Left kidney (tissue), 2 donors: ENCODE measurements around the gene JAKMIP1. TPM values are rescaled to one million over a fixed set of nuclear protein-coding genes. Genes with fewer than 3 reads are reported as not detected.
"Not testable (repeated sequence)": the region's sequence is repeated elsewhere in the genome, so short reads cannot be mapped to it uniquely, and the experiment has no call there.

Experiments used
- DNase-seq: peaks from one replicate; pipeline ENCODE4 v3.0.0-alpha.2; 2013
- polyA plus RNA-seq: library from polyadenylated mRNA; unstranded; fragments of 120-200 nt; gene quantifications from one replicate; pipeline ENCODE4 v1.2.1, GENCODE V29; 2013; ENCODE audit not compliant: insufficient read length

JAKMIP1 gene
- polyA plus RNA-seq, 1 donor: 0.08 TPM

DNA sequence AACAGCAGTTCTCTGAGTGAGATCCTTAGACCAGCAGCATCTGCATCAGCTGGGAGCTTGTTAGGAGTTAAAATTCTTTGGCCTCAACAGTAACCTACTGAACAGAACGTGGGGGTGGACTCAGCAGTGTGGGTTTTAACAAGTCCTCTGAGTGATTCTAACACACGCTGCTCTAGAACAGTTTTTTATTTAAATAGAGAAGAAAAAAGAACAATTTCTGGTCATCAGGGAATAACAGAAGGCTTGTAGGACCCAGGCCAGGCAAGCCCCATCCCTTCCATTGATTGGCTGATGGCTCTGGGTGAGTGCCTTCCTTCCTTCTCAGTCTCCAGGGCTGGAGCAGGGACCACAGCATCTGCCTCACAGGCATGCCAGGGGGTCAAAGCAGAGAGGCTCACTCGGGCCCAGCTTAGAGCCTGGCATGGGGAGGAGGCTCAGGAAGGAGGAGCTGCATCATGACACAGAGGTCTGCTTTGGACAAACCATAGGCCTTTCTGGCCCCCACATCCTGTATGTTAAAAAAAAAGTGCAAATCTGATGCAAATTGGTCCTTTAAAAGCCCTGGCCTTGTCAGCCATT lies 56.7 kb downstream of the JAKMIP1 start:
- no peak for DNase-seq

DNA sequence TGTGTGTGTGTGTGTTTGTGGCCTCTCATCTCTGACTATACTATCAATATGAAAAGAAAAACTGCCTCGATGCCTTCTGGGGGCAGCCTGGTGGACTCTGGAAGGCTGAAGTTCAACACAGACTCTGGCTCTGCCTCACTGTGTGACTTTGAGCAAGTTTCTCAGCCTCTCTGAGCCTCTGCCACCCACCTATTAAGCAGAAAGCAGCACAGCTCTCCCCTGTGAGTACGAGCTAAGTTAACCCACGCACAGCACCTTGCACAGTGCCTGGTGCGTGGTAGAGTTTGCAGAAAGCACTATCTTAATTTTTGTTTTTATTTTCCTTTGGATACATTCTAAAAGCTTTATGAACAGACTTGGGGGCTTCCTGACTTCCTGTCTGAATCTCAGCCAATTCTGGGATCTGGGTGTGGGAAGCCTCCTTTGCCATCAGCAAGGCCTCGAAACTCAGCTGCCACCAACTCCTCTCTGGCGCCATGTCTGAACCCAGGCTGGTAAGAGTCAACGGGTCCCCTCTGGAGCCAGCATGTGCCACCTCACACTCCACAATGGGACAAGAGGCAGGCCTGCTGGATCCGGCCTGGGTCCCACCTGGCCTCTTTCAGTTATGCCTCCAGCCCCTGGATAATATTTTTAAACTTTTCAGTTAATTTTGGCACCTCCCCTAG lies 57.3 kb downstream of the JAKMIP1 start:
- no peak for DNase-seq

DNA sequence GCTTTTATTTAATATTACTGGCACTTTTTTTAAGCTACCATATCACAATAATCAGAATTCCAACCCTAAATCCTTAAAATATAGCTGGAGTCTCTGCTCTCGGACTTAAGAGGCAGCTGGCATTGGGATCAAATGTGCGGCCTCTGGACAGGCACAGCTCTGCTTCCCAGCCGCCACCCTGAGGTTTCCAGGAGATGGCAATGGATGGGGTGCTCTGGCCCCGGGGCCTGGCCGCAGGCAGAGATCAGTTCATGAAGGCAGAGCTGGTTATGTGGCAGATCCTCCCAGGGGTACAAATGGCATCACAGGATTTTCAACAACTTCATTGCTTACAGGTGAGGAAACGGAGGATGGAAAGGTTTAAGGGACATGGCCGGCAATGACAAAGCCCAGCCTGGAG lies 57.8 kb downstream of the JAKMIP1 start:
- DNase-seq: no peak

DNA sequence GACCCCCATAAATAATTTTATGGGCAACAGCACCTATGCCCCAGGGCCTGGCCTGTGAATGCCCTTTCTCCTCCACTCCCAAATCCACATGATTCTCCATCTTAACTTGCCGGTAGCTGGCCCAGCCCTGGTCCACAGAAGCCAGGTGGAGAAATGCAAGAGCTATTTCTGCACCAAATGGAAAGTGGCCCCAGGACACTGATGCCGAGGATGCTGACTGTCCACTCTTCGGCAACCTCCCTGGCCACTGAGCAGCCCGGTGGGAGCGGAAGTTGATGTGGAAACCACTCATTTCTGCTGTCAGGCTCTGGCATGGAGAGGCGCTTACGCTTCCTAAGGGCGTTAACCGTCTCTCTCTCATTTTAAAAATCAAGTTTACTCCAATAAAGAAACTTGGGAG lies 58.8 kb downstream of the JAKMIP1 start:
- no peak for DNase-seq

DNA sequence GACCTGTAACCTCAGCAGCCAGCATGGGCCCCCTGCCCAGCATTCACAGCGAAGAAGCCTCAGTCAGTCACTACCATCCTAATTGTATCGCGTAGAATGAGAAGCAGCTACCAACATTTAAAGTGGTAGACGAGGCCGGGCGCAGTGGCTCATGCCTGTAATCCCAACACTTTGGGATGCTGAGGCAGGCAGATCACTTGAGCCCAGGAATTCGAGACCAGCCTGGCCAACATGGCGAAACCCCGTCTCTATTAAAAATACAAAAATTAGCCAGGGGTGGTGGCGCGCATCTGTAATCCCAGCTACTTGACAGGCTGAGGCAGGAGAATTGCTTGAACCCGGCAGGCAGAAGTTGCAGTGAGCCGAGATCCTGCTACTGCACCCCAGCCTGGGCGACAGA lies 59.3 kb downstream of the JAKMIP1 start:
- not testable (repeated sequence) for DNase-seq

DNA sequence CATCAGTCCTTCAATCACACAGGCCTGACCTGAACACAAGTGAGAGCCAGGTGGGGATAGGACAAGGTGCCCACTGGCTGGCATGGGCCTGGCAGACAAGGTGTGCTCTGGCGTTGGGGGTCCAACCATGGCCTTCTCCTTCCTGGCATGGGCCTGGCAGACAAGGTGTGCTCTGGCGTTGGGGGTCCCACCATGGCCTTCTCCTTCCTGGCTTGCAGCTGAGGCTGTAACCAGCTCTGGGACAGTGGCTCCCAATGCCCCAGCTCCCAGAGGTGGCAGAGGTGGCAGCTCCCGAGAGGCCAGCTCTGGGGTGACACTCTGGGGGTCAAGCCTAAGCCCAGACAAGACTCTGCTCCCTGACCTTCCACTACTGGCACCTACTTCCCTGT lies 62.6 kb downstream of the JAKMIP1 start:
- no peak for DNase-seq

DNA sequence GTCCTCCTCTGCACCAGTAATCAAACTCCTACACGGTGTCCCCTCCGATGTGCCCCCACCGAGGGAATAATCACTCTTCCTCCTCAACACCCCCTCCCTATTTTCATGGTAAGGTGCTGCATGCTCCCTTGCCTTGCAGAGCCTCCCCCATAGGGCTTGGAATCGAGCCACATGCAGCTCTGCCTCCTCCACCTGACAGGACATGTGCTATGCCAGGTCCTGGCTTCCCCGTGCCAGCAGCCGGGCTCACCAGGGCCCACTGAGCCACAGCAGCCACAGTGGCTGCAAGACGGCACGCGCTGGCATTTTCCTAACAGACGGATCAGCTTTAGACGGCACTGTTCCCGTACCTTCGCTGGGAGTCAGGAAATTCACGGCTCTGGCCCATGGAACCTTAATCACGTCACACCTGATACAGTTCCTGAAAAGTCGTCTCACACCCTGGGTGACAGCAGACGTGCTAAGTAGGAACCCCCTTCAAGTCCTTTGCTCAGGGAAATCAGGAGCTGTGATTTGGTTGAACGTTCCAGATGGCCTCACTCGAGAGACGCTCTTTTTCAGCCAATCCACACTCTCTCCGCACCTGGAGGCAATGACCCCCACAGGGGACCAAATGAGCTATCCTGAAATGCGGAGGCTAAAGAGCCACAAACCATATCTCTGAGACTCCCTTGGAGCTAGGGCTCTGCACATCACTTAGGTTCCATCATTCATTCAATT lies 63.2 kb downstream of the JAKMIP1 start:
- DNase-seq: no peak

DNA sequence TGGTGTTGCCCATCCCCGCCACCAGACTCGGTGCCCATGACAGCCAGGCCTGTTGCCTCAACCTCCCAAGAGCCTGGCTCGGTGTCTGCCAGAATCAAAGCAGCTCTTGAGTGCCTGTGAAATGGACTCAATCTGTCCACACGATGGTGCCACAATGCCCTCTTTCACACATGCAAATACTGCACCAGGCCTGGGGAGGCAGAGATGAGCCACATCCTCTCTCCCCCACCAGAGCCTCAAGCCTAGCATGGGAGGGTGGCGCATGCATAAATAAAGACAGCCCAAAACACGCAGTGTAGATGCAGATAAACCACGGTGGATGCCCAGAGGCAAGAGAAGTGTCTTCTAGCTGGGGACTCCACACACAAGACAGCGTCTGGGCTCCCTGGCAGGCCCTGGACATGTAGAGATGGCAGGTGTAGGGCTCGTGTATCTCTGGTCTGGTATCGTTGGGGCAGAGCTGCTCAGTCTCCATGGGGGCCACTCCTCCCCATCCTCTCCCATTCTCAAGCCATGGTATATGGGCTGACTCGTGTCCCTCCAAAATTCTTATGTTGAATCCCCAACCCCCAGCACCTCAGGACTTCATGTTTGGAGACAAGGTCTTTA lies 65.6 kb downstream of the JAKMIP1 start:
- DNase-seq: no peak

DNA sequence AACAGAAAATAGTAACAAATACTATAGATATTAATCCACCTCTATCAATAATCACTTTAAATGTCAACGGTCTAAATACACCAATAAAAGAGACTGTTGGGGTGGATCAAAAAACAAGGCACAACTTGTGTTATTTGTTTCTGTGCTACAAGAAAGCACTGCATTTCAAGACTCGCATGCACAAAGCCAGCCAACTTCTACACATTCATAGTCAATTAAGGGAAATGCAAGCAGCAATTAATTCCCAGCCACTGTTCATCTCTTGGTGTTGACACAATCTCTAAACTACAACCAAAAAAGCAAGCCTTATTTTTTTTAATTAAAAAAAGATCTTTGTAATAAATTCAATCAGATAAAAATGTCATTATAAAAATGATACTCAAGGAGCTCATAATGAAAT lies 67.6 kb downstream of the JAKMIP1 start:
- DNase-seq: no peak

DNA sequence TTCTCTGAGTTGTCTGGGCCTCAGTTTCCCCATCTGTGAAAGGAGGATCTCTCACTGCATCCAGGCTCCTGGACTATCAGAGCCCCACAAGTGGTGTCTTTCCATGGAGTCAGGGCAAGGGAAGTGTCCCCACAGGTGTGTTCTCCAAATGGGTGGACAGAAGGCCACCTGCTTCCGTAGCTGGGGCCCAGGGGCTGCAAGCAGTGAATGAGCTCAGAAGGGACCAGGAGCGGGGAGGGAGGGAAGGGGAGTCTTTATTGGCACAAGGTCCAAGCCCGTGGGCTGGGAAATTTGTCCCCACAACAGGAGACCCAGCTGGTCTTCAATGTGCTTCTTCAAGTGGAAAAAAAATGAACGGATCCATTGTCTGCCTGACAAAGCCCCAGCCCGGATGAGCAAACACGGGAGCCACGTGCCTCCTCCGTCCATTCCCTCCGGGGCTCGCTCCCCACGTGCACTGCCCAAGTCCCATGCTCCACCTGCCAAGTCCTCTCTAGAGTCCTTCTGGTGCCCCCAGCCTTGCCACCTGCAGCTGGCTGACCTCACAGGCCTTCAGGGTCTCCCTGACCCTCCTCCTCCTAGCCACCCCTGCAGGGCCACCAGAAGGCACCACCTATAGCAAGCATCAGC lies 72.0 kb downstream of the JAKMIP1 start:
- no peak for DNase-seq

DNA sequence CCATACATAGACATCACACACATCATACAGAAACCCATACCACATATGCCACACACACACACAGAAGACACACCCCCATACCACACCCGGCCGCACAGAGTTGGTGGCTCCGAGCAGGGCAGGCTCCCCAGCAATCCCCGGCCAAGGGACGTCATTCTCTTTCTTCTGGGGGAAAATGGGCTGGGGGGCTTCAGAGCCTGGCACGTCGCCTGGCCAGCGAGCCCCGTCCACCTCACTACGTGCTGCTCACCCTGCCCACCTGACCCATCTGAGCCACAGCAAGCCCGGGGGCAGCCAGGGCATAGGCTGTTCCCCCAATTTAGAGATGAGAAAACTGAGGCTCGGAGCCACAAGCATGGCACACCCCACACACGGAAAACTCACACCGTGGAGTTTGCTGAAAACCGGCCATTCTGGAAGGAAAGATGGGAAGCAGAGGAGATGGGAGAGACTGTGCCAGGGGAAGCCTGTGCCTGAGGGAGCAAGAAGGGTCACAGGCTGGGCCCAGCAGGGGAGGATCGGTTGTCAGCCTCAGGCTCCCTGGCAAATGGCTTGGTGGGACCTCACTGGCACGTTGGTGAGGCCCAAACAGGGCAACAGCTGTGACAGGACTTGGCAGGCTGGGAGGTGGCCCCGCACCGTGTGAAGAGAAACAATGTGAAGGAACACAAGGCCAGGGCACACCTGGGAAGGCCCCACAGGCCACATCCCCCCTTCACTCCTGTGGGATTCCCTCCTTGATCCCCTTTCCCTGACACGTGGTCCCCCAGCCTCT lies 73.2 kb downstream of the JAKMIP1 start:
- no peak for DNase-seq

DNA sequence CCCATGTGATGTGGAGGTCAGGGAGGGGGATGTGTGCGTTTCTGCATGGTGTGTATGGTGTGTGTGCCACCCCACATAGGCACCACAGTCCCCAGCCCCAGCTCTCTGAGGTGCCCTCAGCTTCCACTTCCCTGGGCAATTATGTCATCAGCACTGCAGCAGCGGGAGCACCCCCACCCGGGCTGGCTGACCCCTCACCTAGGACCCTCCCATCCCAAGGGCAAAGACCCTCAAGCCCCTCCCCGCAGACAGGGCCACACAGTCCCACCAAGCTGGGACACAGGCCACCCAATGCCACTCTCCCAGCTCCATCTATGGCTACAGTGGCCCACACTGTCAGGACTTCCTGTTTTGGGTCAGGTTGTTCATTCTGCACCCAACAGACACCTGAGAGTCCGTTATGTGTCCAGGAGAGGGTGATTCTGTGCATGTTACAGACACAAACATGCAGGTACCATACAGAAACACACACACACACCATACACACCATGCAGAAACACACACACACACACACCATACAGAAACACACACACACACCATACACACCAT lies 75.2 kb downstream of the JAKMIP1 start:
- no peak for DNase-seq

DNA sequence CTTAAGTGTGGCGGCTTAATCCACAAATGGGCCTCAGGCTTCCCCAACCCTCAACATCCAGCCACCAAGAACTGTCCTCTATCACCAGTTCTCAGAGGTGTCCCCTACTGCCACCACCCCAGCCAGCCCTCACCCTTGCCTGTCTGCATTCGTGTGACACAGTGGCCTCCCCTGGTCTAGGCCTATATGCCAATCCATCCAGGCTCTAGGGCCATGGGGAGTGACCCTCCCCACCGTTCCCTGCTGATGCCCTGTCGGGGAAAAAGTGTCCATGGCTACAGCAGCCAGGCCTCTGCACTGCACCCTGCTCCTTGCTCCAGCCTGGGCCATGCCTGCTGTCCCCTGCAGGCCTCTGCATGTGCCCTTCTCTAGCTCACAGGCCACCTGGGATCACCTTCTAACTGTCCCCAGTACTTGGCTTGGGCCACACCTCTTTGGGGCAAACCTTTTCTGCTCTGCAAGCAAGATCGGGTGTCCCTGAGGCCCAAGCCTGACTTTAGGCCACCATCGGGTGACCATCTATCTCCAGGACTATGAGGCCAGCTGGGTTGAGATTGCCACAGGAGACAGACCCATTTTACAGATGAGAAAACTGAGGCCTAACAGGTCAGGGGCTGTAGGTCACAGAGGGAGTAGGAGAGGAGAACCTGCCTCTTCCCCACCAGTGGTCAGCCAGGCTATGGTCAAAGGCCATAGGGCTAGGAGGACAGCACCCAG lies 75.8 kb downstream of the JAKMIP1 start:
- DNase-seq: no peak

DNA sequence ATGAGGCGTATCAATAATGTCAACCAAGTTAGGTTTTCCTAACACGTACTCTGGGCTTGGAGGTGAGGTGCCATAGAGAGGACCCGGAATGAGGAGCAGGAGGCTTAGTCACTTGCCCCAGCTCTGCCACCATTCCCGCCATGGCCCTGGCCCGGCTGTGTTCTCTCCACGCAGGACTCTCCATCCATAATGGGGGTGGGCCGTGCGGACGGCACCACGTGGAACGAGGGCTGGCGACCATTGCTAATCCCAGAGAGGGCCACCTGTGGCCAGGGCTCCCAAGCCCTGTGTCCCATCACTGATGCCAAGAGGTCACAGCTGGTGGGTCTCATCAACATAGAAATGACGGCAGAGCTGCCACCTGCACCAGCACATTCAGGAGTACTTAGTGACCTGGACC lies 76.4 kb downstream of the JAKMIP1 start:
- DNase-seq: no peak

DNA sequence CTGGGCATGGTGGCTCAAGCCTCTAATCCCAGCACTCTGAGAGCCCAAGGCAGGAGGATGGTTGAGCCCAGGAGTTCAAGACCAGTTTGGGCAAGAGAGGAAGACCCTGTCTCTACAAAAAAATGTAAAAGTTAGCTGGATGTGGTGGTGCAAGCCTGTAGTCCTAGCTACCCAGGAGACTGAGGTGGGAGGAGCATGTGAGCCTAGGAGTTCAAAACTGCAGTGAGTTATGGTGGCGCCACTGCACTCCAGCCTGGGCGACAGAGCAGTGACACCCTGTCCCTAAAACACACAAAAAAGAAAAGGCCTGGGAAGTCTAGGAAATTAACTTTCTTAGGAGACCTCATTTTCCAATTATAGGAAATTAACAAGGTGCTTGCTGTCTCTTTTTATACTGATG lies 76.8 kb downstream of the JAKMIP1 start:
- no peak for DNase-seq

DNA sequence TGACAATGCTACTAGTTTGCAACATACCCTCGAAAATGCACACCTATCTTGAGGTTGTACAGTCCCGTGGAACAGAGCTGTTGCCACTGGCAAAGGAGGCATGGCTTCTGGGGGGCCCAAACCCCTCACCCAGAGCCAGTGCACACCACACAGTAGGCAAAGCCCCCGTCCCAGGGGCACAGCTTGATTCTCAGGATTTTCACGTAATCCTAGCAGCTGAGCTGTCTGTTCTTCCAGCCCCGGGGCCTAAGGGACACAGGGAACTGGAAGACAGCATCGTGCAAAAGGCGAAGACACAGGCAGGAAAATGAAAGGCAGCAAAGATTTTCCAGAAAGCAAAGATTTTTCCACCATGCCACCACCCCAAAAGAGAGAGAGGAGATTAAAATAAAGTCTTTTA lies 77.2 kb downstream of the JAKMIP1 start:
- DNase-seq: no peak

DNA sequence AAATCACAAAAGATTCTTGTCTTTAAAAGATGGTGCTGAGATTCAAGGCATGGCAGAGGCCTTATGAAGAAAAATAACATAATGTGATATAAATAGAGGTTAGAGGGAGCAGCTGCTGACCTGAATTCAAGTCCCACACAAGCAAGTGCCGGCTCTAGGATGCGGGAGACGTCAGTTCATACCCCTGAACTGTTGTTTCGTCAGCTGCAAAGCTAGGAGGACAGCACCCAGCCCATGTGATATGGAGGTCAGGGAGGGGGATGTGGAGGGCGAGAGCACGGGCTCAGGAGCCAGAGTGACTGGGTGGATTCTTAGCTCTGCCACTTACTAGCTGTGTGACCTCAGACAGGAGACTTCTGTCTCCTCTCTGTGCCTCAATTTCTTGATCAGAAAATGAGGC lies 77.9 kb downstream of the JAKMIP1 start:
- DNase-seq: no peak

DNA sequence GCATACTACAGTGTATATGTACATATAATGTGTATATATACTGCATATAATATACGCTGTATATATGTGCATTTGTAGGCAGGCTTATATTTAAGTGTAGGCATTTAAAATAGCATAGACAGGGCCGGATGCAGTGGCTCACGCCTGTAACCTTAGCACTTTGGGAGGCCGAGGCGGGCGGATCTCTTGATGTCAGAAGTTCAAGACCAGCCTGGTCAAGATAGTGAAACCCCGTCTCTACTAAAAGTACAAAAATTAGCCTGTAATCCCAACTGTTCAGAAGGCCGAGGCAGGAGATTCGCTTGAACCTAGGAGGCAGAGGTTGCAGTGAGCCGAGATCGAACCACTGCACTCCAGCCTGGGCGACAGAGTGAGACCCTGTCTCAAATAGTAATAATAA lies 78.4 kb downstream of the JAKMIP1 start:
- no peak for DNase-seq

DNA sequence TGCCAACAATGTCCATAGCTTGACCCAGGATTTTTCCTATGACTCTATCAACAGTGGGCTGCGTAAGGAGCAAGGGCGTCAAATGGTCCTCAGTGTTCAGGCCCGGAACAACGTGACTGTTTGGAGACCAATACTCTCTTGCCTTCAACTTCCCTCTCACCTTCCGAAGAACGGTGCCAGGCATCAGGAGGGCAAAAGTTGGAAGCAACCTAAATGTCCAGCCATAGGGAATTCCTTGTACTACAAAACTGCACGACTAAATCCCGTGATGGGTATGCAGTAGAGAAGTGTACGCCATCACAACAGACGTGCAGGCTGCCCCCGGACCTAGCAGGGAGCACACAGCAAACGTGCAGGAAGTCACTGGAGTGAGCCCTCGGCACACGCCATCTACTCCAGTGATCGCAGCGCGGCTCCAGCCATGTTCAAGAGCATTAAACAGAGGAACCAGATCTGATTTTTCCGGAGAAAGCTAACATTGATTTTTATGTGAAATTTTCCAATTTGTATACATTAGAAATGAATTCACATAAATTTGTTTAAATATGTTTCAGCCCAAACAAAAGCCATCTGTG lies 79.0 kb downstream of the JAKMIP1 start:
- DNase-seq: no peak

DNA sequence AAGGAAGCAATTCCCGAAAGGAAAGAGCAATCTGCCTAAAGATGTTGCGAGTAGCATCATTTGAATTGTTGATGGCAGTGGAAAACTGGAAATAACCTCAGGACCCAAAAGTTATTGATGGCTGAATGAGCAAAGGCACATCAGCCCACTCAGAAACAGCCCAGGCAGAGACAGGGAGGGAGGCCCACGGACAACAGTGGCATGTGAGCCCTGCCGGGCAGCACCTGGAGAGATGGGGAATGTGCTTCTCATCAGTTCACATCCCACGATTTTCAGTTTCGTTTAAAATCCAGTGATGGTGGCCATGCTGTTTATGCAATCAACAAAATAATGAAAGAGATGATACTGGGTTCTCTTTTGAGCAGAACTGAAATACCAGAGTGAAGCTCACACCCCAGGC lies 80.0 kb downstream of the JAKMIP1 start:
- DNase-seq: no peak
